Measurements from ENCODE around the gene CDH4.

GRCh38 chr20:61654726-61655125, 402.7 kb downstream of the CDH4 start:
- TF ChIP-seq, protein P1, sequence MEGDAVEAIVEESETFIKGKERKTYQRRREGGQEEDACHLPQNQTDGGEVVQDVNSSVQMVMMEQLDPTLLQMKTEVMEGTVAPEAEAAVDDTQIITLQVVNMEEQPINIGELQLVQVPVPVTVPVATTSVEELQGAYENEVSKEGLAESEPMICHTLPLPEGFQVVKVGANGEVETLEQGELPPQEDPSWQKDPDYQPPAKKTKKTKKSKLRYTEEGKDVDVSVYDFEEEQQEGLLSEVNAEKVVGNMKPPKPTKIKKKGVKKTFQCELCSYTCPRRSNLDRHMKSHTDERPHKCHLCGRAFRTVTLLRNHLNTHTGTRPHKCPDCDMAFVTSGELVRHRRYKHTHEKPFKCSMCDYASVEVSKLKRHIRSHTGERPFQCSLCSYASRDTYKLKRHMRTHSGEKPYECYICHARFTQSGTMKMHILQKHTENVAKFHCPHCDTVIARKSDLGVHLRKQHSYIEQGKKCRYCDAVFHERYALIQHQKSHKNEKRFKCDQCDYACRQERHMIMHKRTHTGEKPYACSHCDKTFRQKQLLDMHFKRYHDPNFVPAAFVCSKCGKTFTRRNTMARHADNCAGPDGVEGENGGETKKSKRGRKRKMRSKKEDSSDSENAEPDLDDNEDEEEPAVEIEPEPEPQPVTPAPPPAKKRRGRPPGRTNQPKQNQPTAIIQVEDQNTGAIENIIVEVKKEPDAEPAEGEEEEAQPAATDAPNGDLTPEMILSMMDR (IDR thresholded peaks at IDR 0.05; ENCODE audit: insufficient read depth, low read depth, low read length): no peak
- no peak for TF ChIP-seq EZH2 (IDR thresholded peaks at IDR 0.05; ENCODE audit: insufficient read depth, low read length)

Measured in astrocyte (in vitro differentiated cells and primary cell).